ENCODE data around the gene KANSL1. TPM values are rescaled to one million over a fixed set of nuclear protein-coding genes. Genes with fewer than 3 reads are reported as not detected.

Gene KANSL1
- polyA plus RNA-seq, 1 donor from 2014 or later: 65.0 TPM

- H3K27ac ChIP-seq (ENCODE audit: low read length): no peak overlapping the region
Observed at GRCh38 chr17:46024590-46024989, 168.6 kb downstream of the KANSL1 start.

GRCh38 chr17:46023783-46024388 is 169.3 kb downstream of the KANSL1 start:
- Histone ChIP-seq H3F3A (ENCODE audit: insufficient read depth, low read length, poor library complexity, severe bottlenecking) (no peaks in the 10 kb centered on the region), H3K9me2 (ENCODE audit: insufficient read depth, low read length) (no peaks in the 10 kb centered on the region), H3K36me3 (ENCODE audit: insufficient read depth, low read length) (peaks cover 18% of the 10 kb centered on the region), H3K27ac (ENCODE audit: low read length) (no peak overlapping the region), H3K27me3 (ENCODE audit: insufficient read depth, low read depth, low read length) (no peaks in the 10 kb centered on the region), H3K9me3 (ENCODE audit: low read length) (no peaks in the 10 kb centered on the region), H2AFZ (ENCODE audit: low read depth, low read length) (no peak overlapping the region), H3K9ac (ENCODE audit: low read length) (no peak overlapping the region), H3K4me3 (ENCODE audit: low read length) (no peak overlapping the region), H3K79me2 (replicated peaks; ENCODE audit: insufficient read depth, low read length) (no peaks in the 10 kb centered on the region), H3K4me2 (ENCODE audit: low read length) (no peak overlapping the region), H4K20me1 (ENCODE audit: insufficient read depth) (peaks cover 4% of the 10 kb centered on the region)
- TF ChIP-seq SMC3 (conservative IDR thresholded peaks at IDR 0.05; ENCODE audit: poor library complexity) (no peak), CTCF (IDR thresholded peaks at IDR 0.05; ENCODE audit: poor library complexity, severe bottlenecking) (no peak), RAD21 (conservative IDR thresholded peaks at IDR 0.05) (no peak), EZH2 (IDR thresholded peaks at IDR 0.05; ENCODE audit: borderline replicate concordance, insufficient read depth, low read length, poor library complexity, severe bottlenecking) (no peak), MXI1 (conservative IDR thresholded peaks at IDR 0.05; ENCODE audit: poor library complexity, severe bottlenecking) (no peak), TAF1 (IDR thresholded peaks at IDR 0.05; ENCODE audit: low read depth) (no peak), EP300 (conservative IDR thresholded peaks at IDR 0.05; ENCODE audit: poor library complexity, severe bottlenecking) (no peak)

More at GRCh38 chr17:46024590-46024989, 168.6 kb downstream of the KANSL1 start:
- Histone ChIP-seq H3K9me3 (ENCODE audit: low read length) (no peaks in the 10 kb centered on the region), H3K27me3 (ENCODE audit: insufficient read depth, low read depth, low read length) (no peaks in the 10 kb centered on the region), H3K4me2 (ENCODE audit: low read length) (no peak overlapping the region), H3F3A (ENCODE audit: insufficient read depth, low read length, poor library complexity, severe bottlenecking) (no peaks in the 10 kb centered on the region), H2AFZ (ENCODE audit: low read depth, low read length) (no peak overlapping the region), H3K4me3 (ENCODE audit: low read length) (no peak overlapping the region), H3K79me2 (replicated peaks; ENCODE audit: insufficient read depth, low read length) (no peaks in the 10 kb centered on the region), H3K9ac (ENCODE audit: low read length) (no peak overlapping the region), H4K20me1 (ENCODE audit: insufficient read depth) (peaks cover 4% of the 10 kb centered on the region), H3K9me2 (ENCODE audit: insufficient read depth, low read length) (no peaks in the 10 kb centered on the region), H3K36me3 (ENCODE audit: insufficient read depth, low read length) (peaks cover 18% of the 10 kb centered on the region)
- TF ChIP-seq SMC3 (conservative IDR thresholded peaks at IDR 0.05; ENCODE audit: poor library complexity) (no peak), REST (IDR thresholded peaks at IDR 0.05; ENCODE audit: borderline replicate concordance) (no peak), TAF1 (IDR thresholded peaks at IDR 0.05; ENCODE audit: low read depth) (no peak), CTCF (IDR thresholded peaks at IDR 0.05; ENCODE audit: poor library complexity, severe bottlenecking) (no peak), EP300 (conservative IDR thresholded peaks at IDR 0.05; ENCODE audit: poor library complexity, severe bottlenecking) (no peak), POLR2AphosphoS5 (IDR thresholded peaks at IDR 0.05) (no peak), RAD21 (conservative IDR thresholded peaks at IDR 0.05) (no peak)
